ENCODE results near the gene ATXN1. TPM values are rescaled to one million over a fixed set of nuclear protein-coding genes. Genes with fewer than 3 reads are reported as not detected.
"Not testable (repeated sequence)": the region's sequence is repeated elsewhere in the genome, so short reads cannot be mapped to it uniquely, and the experiment has no call there.

ATXN1 gene
- total RNA-seq, 1 donor = 48.5 TPM

DNA sequence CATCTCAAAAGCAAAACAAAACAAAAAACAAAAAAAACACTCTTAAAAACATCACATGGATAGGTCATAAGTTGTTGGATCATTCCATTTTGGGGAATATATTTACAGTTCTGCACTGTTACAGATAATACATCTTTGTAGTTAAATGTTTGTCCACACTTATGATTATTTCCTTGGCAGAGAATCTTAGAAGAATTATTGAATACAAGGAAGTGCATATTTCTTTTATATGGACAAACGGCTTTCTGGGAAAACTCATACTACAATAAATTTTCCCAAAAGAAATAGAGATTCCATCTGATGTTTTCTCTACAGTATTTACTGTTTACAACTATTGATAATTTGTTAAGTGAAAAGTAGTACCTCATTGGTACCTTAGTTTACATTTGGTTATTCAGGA lies 489.1 kb downstream of the ATXN1 start:
- H3K79me2 ChIP-seq (ENCODE audit: insufficient read depth, low read length) = no peaks in the 10 kb centered on the region
- H4K20me1 ChIP-seq (ENCODE audit: insufficient read depth, low read length) = no peaks in the 10 kb centered on the region
- no peak for DNase-seq (ENCODE audit: insufficient read length, low spot score, missing footprints)
- no peaks in the 10 kb centered on the region for H3K27me3 ChIP-seq (ENCODE audit: insufficient read depth, low read length)
- no peak for TF ChIP-seq CTCF (IDR thresholded peaks at IDR 0.05; ENCODE audit: extremely low read depth, low read depth, low read length)
- no peak overlapping the region for H3K4me2 ChIP-seq (ENCODE audit: insufficient read depth, low read length)
- no peaks in the 10 kb centered on the region for H3K9me3 ChIP-seq (ENCODE audit: low read depth, low read length)
- H2AFZ ChIP-seq (ENCODE audit: low read length) = no peak overlapping the region
- no peak overlapping the region for H3K4me3 ChIP-seq (ENCODE audit: insufficient read depth, low read length)
- H3K27ac ChIP-seq (ENCODE audit: low read depth, low read length) = no peak overlapping the region
- H3K36me3 ChIP-seq (ENCODE audit: insufficient read depth, low read length) = no peaks in the 10 kb centered on the region
- H3K4me1 ChIP-seq (ENCODE audit: insufficient read depth, low read length) = peaks cover 7% of the 10 kb centered on the region

DNA sequence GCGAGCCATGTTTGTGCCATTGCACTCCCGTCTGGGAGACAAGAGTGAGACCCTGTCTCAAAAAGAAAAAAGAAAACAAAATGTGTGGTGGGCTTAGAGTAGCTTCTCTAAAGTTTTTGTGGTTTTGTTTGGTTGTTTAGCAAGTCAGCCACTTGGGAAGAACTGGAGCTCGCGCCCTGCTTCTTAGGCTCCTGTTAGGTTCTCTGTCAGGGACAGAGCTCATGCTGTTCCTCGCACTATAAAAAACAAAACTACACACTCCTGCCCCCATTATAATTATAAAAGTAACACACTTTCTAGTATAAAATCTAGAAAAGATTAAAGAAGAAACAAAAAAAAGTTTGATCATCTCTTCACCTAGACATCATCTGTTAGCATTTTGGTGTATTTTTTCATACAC lies 489.8 kb downstream of the ATXN1 start:
- no peak overlapping the region for H2AFZ ChIP-seq (ENCODE audit: low read length)
- DNase-seq (ENCODE audit: insufficient read length, low spot score, missing footprints) = no peak
- H3K27ac ChIP-seq (ENCODE audit: low read depth, low read length) = no peak overlapping the region
- no peaks in the 10 kb centered on the region for H3K36me3 ChIP-seq (ENCODE audit: insufficient read depth, low read length)
- H4K20me1 ChIP-seq (ENCODE audit: insufficient read depth, low read length) = no peaks in the 10 kb centered on the region
- no peak for TF ChIP-seq CTCF (IDR thresholded peaks at IDR 0.05; ENCODE audit: extremely low read depth, low read depth, low read length)
- no peak overlapping the region for H3K4me2 ChIP-seq (ENCODE audit: insufficient read depth, low read length)
- H3K9me3 ChIP-seq (ENCODE audit: low read depth, low read length) = no peaks in the 10 kb centered on the region
- H3K27me3 ChIP-seq (ENCODE audit: insufficient read depth, low read length) = no peaks in the 10 kb centered on the region
- H3K4me3 ChIP-seq (ENCODE audit: insufficient read depth, low read length) = no peak overlapping the region
- H3K79me2 ChIP-seq (ENCODE audit: insufficient read depth, low read length) = no peaks in the 10 kb centered on the region
- H3K4me1 ChIP-seq (ENCODE audit: insufficient read depth, low read length) = peaks cover 4% of the 10 kb centered on the region

- H3K27ac ChIP-seq (ENCODE audit: low read depth, low read length) = no peak overlapping the region
- no peak for TF ChIP-seq CTCF (IDR thresholded peaks at IDR 0.05; ENCODE audit: extremely low read depth, low read depth, low read length)
- H3K4me2 ChIP-seq (ENCODE audit: insufficient read depth, low read length) = no peak overlapping the region
- DNase-seq (ENCODE audit: insufficient read length, low spot score, missing footprints) = no peak
- peaks cover 4% of the 10 kb centered on the region for H3K4me1 ChIP-seq (ENCODE audit: insufficient read depth, low read length)
- no peaks in the 10 kb centered on the region for H3K79me2 ChIP-seq (ENCODE audit: insufficient read depth, low read length)
- no peaks in the 10 kb centered on the region for H3K27me3 ChIP-seq (ENCODE audit: insufficient read depth, low read length)
- H3K9me3 ChIP-seq (ENCODE audit: low read depth, low read length) = no peaks in the 10 kb centered on the region
- no peaks in the 10 kb centered on the region for H3K36me3 ChIP-seq (ENCODE audit: insufficient read depth, low read length)
- H4K20me1 ChIP-seq (ENCODE audit: insufficient read depth, low read length) = no peaks in the 10 kb centered on the region
- no peak overlapping the region for H3K4me3 ChIP-seq (ENCODE audit: insufficient read depth, low read length)
- no peak overlapping the region for H2AFZ ChIP-seq (ENCODE audit: low read length)
These were observed 491.0 kb downstream of the ATXN1 start for GRCh38 chr6:16270178-16270794.

DNA sequence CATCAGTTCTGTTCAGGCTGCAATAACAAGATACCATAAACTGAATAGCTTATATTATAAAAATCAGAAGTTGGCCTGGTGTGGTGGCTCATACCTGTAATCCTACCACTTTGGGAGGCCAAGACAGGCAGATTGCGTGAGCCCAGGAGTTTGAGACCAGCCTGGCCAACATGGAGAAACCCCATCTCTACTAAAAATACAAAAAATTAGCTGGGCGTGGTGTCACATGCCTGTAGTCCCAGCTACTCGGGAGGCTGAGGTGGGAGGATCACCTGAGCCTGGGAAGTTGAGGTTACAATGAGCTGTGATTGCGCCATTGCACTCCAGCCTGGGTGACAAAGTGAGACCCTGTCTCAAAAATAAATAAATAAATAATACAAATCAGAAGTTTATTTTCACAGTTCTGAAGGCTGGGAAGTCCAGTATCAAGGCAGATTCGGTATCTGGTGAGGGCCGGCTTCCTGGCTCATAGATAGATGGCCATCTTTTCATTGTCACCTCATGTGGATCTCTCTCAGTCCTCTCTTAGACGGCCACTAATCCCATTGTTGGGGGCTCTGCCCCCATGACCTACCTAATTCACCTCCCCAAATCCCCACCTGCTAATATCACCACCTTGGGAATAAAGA lies 491.7 kb downstream of the ATXN1 start:
- H3K9me3 ChIP-seq (ENCODE audit: low read depth, low read length); H3K27me3 ChIP-seq (ENCODE audit: insufficient read depth, low read length); H3K4me3 ChIP-seq (ENCODE audit: insufficient read depth, low read length); H2AFZ ChIP-seq (ENCODE audit: low read length); H3K79me2 ChIP-seq (ENCODE audit: insufficient read depth, low read length); DNase-seq (ENCODE audit: insufficient read length, low spot score, missing footprints); H4K20me1 ChIP-seq (ENCODE audit: insufficient read depth, low read length); H3K4me2 ChIP-seq (ENCODE audit: insufficient read depth, low read length); H3K36me3 ChIP-seq (ENCODE audit: insufficient read depth, low read length); H3K4me1 ChIP-seq (ENCODE audit: insufficient read depth, low read length); H3K27ac ChIP-seq (ENCODE audit: low read depth, low read length): not testable (repeated sequence)
